Liver (tissue), 9 donors: ENCODE results near the gene ZFYVE28. TPM values are rescaled to one million over a fixed set of nuclear protein-coding genes. Genes with fewer than 3 reads are reported as not detected.
A peak's percentile ranks its signal among the peaks of the same experiment; 100 is the strongest.

Experiments
- DNase-seq: peaks from one replicate; pipeline ENCODE4 v3.0.0-alpha.2; 2017; ENCODE audit warnings: low spot score
- H3K27ac ChIP-seq, 2 donors: one replicate each; pipeline ENCODE4 v1.7.0; 2013; ENCODE audit warnings: inconsistent platforms in 2 of 2, low read length in 2 of 2, control low read depth in 1 of 2, low read depth in 1 of 2, mild to moderate bottlenecking in 1 of 2
- H3K27me3 ChIP-seq, 4 donors: one replicate each; pipeline versions ENCODE4 v1.6.1 to v1.7.0; 2013; ENCODE audit warnings: low read length in 3 of 4, inconsistent platforms in 1 of 4, mild to moderate bottlenecking in 1 of 4, moderate library complexity in 1 of 4; ENCODE audit not compliant: control insufficient read depth in 4 of 4, insufficient read depth in 4 of 4
- H3K36me3 ChIP-seq, 4 donors: one replicate each; pipeline versions ENCODE4 v1.6.1 to v1.7.0; 2013; ENCODE audit warnings: low read length in 3 of 4, mild to moderate bottlenecking in 3 of 4, low read depth in 1 of 4, moderate library complexity in 1 of 4; ENCODE audit not compliant: control insufficient read depth in 4 of 4, insufficient read depth in 3 of 4
- H3K4me1 ChIP-seq, 4 donors: one replicate each; pipeline versions ENCODE4 v1.6.1 to v1.7.0; 2013; ENCODE audit warnings: low read length in 3 of 4, mild to moderate bottlenecking in 3 of 4, moderate library complexity in 1 of 4; ENCODE audit not compliant: control insufficient read depth in 4 of 4, insufficient read depth in 4 of 4
- H3K4me3 ChIP-seq, 3 donors: one replicate each; pipeline versions ENCODE4 v1.6.1 to v1.7.0; 2013; ENCODE audit warnings: low read length in 3 of 3, control low read depth in 1 of 3, low read depth in 1 of 3, mild to moderate bottlenecking in 1 of 3
- H3K9ac ChIP-seq, 2 donors: one replicate each; pipeline ENCODE4 v1.7.0; 2013; ENCODE audit warnings: low read length in 2 of 2, mild to moderate bottlenecking in 2 of 2, moderate library complexity in 2 of 2, control low read depth in 1 of 2, low read depth in 1 of 2
- H3K9me3 ChIP-seq, 4 donors: one replicate each; pipeline versions ENCODE4 v1.6.1 to v1.7.0; 2013; ENCODE audit warnings: low read length in 3 of 4; ENCODE audit not compliant: control insufficient read depth in 4 of 4
- FOXA1 ChIP-seq: IDR thresholded peaks from 2 replicates; pipeline ENCODE4 v1.6.1; 2016; ENCODE audit warnings: antibody characterized with exemption
- FOXA2 ChIP-seq: IDR thresholded peaks from 2 replicates; pipeline ENCODE4 v1.6.1; 2016; ENCODE audit warnings: antibody characterized with exemption
- HNF4A ChIP-seq, 2 donors: conservative IDR thresholded peaks; 2 replicates each; pipeline ENCODE4 v1.6.1; 2016; ENCODE audit warnings: antibody characterized with exemption in 2 of 2, mild to moderate bottlenecking in 2 of 2
- HNF4G ChIP-seq: IDR thresholded peaks from 2 replicates; pipeline ENCODE4 v1.6.1; 2016; ENCODE audit warnings: antibody characterized with exemption
- JUND ChIP-seq, 2 donors: IDR thresholded peaks; 2 replicates each; pipeline ENCODE4 v1.6.1; 2016; ENCODE audit warnings: antibody characterized with exemption in 2 of 2
- NR2F2 ChIP-seq: IDR thresholded peaks from 2 replicates; pipeline ENCODE4 v1.6.1; 2016; ENCODE audit warnings: antibody characterized with exemption
- RAD21 ChIP-seq, 2 donors: IDR thresholded peaks; 2 replicates each; pipeline ENCODE4 v1.6.1; 2016; ENCODE audit warnings: antibody characterized with exemption in 2 of 2, mild to moderate bottlenecking in 2 of 2
- RXRA ChIP-seq, 2 donors: IDR thresholded peaks; 2 replicates each; pipeline ENCODE4 v1.6.1; 2017 to 2018; ENCODE audit warnings: antibody characterized with exemption in 2 of 2, mild to moderate bottlenecking in 1 of 2
- SP1 ChIP-seq: IDR thresholded peaks from 2 replicates; pipeline ENCODE4 v1.6.1; 2018; ENCODE audit warnings: antibody characterized with exemption, mild to moderate bottlenecking
- TAF1 ChIP-seq: conservative IDR thresholded peaks from 2 replicates; pipeline ENCODE4 v1.6.1; 2016; ENCODE audit warnings: antibody characterized with exemption, mild to moderate bottlenecking
- YY1 ChIP-seq: IDR thresholded peaks from 2 replicates; pipeline ENCODE4 v1.6.1; 2016; ENCODE audit warnings: antibody characterized with exemption, mild to moderate bottlenecking
- WGBS: extraction: QIAGEN DNeasy Blood & Tissue Kit; methylation state at CpG from one replicate; pipeline ENCODE4 v1.1.7; 2013; 5-methylcytosine and 5-hydroxymethylcytosine counted together
- polyA plus RNA-seq, 2 donors: library from polyadenylated mRNA; stranded (reverse) in 1 of 2; unstranded in 1 of 2; fragments of 200-250 nt in 1 of 2; fragments of >200 nt in 1 of 2; fragmentation: Nextera tagmentation in 1 of 2; extraction: Ambion mirVana in 1 of 2; gene quantifications; one replicate each; pipeline versions ENCODE4 v1.2.1 to v1.2.3, GENCODE V29; 2013 to 2015
- total RNA-seq, 2 donors: library from RNA; depleted of rRNA; stranded (reverse); fragments of >200 nt; gene quantifications; one replicate each; pipeline ENCODE4 v1.2.3, GENCODE V29; 2014
- TF ChIP-seq, protein P1 (sequence below): IDR thresholded peaks from 2 replicates; pipeline ENCODE4 v1.6.1; 2016; ENCODE audit warnings: antibody characterized with exemption
- TF ChIP-seq, protein P2 (sequence below): IDR thresholded peaks from 2 replicates; pipeline ENCODE4 v1.6.1; 2016; ENCODE audit warnings: antibody characterized with exemption, mild to moderate bottlenecking
- TF ChIP-seq, protein P3 (sequence below): IDR thresholded peaks from 2 replicates; pipeline ENCODE4 v1.6.1; 2016; ENCODE audit warnings: antibody characterized with exemption
- TF ChIP-seq, protein P4 (sequence below): fragments of 150-350 bp; IDR thresholded peaks from 2 replicates; pipeline ENCODE4 v1.5.1; 2017; ENCODE audit warnings: improper control_type of control experiment, low read depth, low read length; ENCODE audit not compliant: missing input control
- donor health status: healthy.
- donor health status: healthy.
- donor health status: healthy.
- donor health status: healthy.
- donor health status: healthy.

Gene ZFYVE28
- total and polyA plus RNA-seq, 4 donors, result 2.0 to 6.1 (median 2.7) TPM

DNA sequence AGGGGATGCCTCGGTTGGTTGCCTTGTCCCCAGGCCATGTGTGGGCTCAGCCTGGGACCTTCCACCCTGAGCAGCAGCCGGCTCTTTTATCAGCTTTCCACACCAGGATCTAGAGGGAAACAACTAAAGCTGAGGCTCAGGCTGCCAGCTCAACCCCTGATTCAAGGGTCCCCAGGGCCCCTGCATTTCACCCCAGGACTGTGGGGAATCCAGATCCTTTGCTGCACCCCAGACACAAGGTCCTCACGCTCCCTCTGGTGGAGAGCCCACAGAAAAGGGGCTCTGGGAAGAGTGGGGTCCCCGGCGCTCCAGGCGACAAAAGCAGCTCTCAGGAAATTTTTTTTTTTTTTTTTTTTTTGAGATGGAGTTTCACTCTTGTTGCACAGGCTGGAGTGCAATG lies 64.3 kb downstream of the ZFYVE28 start:
- Histone ChIP-seq H3K4me1 (no peaks in the 10 kb centered on the region), H3K9ac (no peak overlapping the region), H3K9me3 (no peaks in the 10 kb centered on the region), H3K4me3 (no peak overlapping the region), H3K36me3 (no peaks in the 10 kb centered on the region), H3K27ac (no peak overlapping the region), H3K27me3 (no peaks in the 10 kb centered on the region)
- TF ChIP-seq HNF4A (conservative IDR thresholded peaks at IDR 0.05) (no peak), RXRA (IDR thresholded peaks at IDR 0.05) (no peak), RAD21 (IDR thresholded peaks at IDR 0.05) (peak in 1 of 2 donors; percentile 61), FOXA1 (no peak), HNF4G (no peak)
- TF ChIP-seq, protein P1, sequence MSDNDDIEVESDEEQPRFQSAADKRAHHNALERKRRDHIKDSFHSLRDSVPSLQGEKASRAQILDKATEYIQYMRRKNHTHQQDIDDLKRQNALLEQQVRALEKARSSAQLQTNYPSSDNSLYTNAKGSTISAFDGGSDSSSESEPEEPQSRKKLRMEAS, result no peak
- 86% methylated on average over 6 of the region's 6 CpGs for WGBS
- DNase-seq, result no peak

DNA sequence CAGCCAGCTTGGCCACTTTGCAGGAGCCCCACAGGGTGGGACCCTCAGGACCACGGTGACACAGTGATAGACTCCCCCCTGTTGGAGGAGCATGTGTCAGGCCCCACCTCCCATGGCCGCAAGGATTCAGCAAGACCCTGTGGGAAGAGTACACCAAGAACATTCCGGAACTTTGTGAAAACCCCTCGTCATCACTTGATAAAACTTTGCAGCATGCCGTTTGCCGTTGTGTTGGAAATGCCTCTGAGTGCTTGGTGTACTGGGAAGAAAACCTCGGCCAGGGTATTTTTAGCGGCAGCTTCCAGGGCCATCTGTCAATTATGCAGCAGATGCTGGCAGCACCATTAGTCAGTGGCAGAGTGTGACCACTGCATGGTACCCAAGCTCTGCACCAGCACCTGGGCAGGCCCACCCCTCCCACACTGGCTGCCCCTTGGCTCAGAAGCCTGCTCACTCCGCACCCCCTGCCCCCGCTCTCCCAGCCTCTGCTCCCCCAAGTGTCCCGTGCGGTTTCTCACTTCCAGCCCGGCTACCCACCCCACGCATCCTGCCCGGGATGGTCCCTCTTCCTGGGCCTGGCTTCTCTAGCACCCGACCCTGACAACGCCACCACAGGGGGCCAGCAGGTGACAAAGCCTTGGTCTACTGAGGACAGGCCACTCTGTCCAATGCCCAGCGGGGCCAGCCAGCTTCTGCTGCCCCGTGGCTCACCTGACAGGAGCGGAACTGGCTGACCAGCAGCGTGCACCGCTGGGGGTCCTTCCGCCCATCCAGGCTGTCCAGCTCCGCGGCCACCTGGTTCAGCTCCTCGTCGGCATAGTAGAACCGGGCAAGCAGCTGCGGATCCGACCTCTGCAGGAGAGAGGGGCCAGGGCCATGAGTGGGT lies 65.0 kb downstream of the ZFYVE28 start:
- no peak overlapping the region for H3K9ac ChIP-seq

DNA sequence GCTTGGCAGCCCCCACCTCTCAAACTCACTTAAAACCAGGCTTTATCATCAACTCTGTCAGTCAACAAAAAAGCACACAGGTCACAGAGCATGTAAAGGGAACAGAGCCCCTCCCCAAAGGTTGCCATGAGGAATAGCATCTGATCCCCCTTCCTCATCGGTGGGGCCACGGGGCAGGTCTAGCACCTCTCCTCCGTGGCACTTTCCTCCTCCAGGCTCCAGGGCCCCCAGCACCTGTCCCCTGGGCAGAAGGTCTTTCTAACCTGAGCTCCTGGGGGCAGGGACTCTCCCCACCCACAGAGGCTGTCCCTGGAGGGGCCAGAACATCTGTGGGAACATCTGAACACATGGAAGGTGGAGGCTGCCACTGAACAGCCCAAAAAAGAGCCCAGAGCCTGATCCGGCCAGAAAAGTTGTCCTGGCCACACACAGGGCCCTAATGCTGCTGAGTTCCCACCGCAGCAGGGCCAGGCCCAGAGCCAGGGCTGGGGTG lies 65.7 kb downstream of the ZFYVE28 start:
- H3K27ac ChIP-seq, result no peak overlapping the region
- TF ChIP-seq, protein P2, sequence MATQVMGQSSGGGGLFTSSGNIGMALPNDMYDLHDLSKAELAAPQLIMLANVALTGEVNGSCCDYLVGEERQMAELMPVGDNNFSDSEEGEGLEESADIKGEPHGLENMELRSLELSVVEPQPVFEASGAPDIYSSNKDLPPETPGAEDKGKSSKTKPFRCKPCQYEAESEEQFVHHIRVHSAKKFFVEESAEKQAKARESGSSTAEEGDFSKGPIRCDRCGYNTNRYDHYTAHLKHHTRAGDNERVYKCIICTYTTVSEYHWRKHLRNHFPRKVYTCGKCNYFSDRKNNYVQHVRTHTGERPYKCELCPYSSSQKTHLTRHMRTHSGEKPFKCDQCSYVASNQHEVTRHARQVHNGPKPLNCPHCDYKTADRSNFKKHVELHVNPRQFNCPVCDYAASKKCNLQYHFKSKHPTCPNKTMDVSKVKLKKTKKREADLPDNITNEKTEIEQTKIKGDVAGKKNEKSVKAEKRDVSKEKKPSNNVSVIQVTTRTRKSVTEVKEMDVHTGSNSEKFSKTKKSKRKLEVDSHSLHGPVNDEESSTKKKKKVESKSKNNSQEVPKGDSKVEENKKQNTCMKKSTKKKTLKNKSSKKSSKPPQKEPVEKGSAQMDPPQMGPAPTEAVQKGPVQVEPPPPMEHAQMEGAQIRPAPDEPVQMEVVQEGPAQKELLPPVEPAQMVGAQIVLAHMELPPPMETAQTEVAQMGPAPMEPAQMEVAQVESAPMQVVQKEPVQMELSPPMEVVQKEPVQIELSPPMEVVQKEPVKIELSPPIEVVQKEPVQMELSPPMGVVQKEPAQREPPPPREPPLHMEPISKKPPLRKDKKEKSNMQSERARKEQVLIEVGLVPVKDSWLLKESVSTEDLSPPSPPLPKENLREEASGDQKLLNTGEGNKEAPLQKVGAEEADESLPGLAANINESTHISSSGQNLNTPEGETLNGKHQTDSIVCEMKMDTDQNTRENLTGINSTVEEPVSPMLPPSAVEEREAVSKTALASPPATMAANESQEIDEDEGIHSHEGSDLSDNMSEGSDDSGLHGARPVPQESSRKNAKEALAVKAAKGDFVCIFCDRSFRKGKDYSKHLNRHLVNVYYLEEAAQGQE, result no peak
- no peak for TF ChIP-seq NR2F2
- no peak for TF ChIP-seq HNF4A (conservative IDR thresholded peaks at IDR 0.05)
- TF ChIP-seq YY1, result no peak
- TF ChIP-seq SP1, result no peak
- no peak for TF ChIP-seq HNF4G
- TF ChIP-seq TAF1, result no peak
- TF ChIP-seq, protein P3, sequence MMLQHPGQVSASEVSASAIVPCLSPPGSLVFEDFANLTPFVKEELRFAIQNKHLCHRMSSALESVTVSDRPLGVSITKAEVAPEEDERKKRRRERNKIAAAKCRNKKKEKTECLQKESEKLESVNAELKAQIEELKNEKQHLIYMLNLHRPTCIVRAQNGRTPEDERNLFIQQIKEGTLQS, result no peak
- TF ChIP-seq FOXA2, result no peak
- TF ChIP-seq JUND (IDR thresholded peaks at IDR 0.05), result no peak

More for the DNA sequence above, 65.0 kb downstream of the ZFYVE28 start:
- Histone ChIP-seq H3K4me1 (no peaks in the 10 kb centered on the region), H3K27me3 (no peaks in the 10 kb centered on the region), H3K27ac (no peak overlapping the region), H3K36me3 (no peaks in the 10 kb centered on the region), H3K9me3 (no peaks in the 10 kb centered on the region), H3K4me3 (no peak overlapping the region)
- TF ChIP-seq, protein P3, result no peak
- TF ChIP-seq NR2F2, result no peak
- TF ChIP-seq RXRA (IDR thresholded peaks at IDR 0.05), result no peak
- no peak for TF ChIP-seq HNF4G
- TF ChIP-seq FOXA1, result no peak
- TF ChIP-seq TAF1, result no peak
- TF ChIP-seq HNF4A (conservative IDR thresholded peaks at IDR 0.05), result no peak
- TF ChIP-seq, protein P1, result no peak
- TF ChIP-seq, protein P4, sequence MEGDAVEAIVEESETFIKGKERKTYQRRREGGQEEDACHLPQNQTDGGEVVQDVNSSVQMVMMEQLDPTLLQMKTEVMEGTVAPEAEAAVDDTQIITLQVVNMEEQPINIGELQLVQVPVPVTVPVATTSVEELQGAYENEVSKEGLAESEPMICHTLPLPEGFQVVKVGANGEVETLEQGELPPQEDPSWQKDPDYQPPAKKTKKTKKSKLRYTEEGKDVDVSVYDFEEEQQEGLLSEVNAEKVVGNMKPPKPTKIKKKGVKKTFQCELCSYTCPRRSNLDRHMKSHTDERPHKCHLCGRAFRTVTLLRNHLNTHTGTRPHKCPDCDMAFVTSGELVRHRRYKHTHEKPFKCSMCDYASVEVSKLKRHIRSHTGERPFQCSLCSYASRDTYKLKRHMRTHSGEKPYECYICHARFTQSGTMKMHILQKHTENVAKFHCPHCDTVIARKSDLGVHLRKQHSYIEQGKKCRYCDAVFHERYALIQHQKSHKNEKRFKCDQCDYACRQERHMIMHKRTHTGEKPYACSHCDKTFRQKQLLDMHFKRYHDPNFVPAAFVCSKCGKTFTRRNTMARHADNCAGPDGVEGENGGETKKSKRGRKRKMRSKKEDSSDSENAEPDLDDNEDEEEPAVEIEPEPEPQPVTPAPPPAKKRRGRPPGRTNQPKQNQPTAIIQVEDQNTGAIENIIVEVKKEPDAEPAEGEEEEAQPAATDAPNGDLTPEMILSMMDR, result no peak
- 91% methylated on average over 30 of the region's 30 CpGs for WGBS
- DNase-seq, result no peak

More for the DNA sequence above, 65.7 kb downstream of the ZFYVE28 start:
- no peaks in the 10 kb centered on the region for H3K9me3 ChIP-seq
- H3K9ac ChIP-seq, result no peak overlapping the region
- H3K36me3 ChIP-seq, result no peaks in the 10 kb centered on the region
- no peaks in the 10 kb centered on the region for H3K4me1 ChIP-seq
- no peak for DNase-seq
- 88% methylated on average over 5 of the region's 5 CpGs for WGBS
- H3K4me3 ChIP-seq, result no peak overlapping the region
- H3K27me3 ChIP-seq, result no peaks in the 10 kb centered on the region
